K562 (cell line): ENCODE data around the gene HSPA13.

Experiments used
- BRD4 ChIP-seq: fragments of 200-600 bp; sonication (generic); IDR thresholded peaks from 2 replicates; pipeline ENCODE4 v1.6.1; 2017; ENCODE audit warnings: inconsistent platforms
- HDAC1 ChIP-seq, 2 experiments: fragments of 450-650 bp; IDR thresholded peaks; 2 replicates each; pipeline ENCODE4 v1.6.1; 2016 to 2017; ENCODE audit warnings: inconsistent platforms in 1 of 2, mild to moderate bottlenecking in 1 of 2, moderate library complexity in 1 of 2
- MAZ ChIP-seq, 2 experiments: fragments of 450-650 bp in 1 of 2; sonication (generic) in 1 of 2; formaldehyde crosslinking; IDR thresholded peaks in 1 of 2; conservative IDR thresholded peaks in 1 of 2; 2 replicates each; pipeline versions ENCODE4 v1.4.0 to v1.5.0; 2020; ENCODE audit warnings: mild to moderate bottlenecking in 1 of 2, missing genetic modification reagents in 1 of 2
- TF ChIP-seq, protein P1 (sequence below), 3 experiments: IDR thresholded peaks in 2 of 3; conservative IDR thresholded peaks in 1 of 3; 2 replicates each; pipeline ENCODE4 v1.5.1; 2011 to 2012; ENCODE audit warnings: low read length in 3 of 3, mild to moderate bottlenecking in 3 of 3, control low read depth in 2 of 3, improper control_type of control experiment in 1 of 3, inconsistent platforms in 1 of 3, low read depth in 1 of 3, mixed read lengths in 1 of 3, moderate library complexity in 1 of 3; ENCODE audit not compliant: insufficient read depth in 2 of 3

DNA sequence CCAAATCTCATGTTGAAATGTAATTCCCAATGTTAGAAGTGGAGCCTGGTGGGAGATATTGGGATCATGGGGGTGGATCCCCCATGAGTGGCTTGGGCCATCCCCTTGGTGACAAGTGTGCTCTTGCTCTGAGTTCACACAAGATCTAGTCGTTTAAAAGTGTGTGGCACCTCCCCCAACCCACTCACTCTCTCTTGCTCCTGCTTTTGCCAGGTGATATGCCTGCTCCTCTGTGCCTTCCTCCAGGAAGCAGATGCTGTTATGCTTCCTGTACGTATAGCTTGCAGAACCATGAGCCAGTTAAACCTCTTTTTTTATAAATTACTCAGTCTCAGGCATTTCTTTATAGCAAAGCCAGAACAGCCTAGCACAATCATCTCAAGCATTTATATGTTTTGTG is 23.0 kb upstream of the HSPA13 start:
- TF ChIP-seq MAZ (CRISPR knock-in tag; conservative IDR thresholded peaks at IDR 0.05 in 1 of 2, IDR thresholded peaks at IDR 0.05 in 1 of 2) (no peak), BRD4 (no peak), HDAC1 (IDR thresholded peaks at IDR 0.05) (no peak)
- TF ChIP-seq, protein P1, sequence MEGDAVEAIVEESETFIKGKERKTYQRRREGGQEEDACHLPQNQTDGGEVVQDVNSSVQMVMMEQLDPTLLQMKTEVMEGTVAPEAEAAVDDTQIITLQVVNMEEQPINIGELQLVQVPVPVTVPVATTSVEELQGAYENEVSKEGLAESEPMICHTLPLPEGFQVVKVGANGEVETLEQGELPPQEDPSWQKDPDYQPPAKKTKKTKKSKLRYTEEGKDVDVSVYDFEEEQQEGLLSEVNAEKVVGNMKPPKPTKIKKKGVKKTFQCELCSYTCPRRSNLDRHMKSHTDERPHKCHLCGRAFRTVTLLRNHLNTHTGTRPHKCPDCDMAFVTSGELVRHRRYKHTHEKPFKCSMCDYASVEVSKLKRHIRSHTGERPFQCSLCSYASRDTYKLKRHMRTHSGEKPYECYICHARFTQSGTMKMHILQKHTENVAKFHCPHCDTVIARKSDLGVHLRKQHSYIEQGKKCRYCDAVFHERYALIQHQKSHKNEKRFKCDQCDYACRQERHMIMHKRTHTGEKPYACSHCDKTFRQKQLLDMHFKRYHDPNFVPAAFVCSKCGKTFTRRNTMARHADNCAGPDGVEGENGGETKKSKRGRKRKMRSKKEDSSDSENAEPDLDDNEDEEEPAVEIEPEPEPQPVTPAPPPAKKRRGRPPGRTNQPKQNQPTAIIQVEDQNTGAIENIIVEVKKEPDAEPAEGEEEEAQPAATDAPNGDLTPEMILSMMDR (IDR thresholded peaks at IDR 0.05 in 2 of 3, conservative IDR thresholded peaks at IDR 0.05 in 1 of 3; ENCODE audit: insufficient read depth in 2 of 3, low read depth in 1 of 3, low read length in 3 of 3) = no peak
